ENCODE measurements around the gene CNGA3.

CNGA3 gene

DNA sequence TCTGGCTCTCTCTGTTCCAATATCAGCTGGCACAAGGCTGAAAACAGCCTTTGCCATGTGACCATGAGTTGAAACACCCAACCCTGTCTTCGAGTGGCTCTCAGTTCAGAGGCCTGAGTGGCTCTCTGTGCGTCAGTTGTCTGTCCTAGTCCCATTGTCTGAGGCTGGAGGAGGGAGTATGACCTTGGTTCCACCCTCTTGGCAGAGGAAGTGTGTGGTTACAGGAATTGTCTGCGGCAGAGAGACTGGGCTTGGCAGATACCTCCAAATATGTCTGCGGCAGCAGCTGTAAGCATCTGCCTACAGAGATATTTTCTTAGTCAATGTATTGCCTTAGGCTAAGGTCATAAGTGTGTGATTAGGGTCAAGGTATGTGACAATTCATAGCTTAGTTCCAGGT is 32.6 kb downstream of the CNGA3 start:
- DNase-seq = peak; percentile 66

DNA sequence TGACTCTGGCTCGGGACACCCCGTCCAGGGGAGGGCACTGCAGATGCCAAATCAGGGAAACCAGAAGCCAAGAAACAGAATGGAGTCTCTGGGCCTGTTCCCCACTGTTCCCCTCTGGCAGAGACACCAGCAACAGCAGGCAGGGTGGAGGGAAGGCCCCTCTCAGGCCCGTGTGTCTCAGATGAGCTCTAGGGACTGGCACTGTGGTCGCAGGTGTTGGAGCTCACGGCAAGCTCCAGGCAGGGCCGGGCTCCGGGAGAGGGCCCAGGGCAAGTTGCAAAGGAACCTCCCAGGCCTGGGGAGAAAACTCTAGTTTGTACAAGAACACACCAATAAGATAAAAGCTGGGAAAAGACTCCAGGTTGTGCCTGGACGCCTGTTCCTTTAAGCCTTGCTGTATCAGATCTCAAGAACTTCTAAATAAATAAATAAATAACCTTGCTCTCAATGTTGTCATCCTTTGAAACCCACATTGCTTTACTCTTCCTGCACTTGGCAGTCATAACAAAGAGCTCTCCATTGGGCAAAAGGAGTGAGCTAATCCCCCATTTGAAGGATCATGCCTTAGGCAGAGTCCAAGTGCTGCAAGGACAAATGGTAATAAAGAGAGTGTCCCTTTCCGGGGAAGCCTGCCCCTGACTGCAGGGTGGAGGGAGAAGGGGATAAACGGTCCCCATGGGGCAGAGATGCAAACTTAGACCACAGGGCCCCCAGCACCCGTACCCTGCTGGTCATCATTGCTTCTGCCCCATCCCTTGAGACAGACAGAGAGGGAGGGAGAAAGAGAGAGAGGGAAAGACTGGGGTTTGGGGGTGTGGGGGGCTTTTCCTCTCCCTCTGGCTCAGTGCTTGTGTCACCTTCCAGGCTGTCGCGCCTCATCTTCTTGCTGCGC is 33.3 kb downstream of the CNGA3 start:
- DNase-seq = no peak

DNA sequence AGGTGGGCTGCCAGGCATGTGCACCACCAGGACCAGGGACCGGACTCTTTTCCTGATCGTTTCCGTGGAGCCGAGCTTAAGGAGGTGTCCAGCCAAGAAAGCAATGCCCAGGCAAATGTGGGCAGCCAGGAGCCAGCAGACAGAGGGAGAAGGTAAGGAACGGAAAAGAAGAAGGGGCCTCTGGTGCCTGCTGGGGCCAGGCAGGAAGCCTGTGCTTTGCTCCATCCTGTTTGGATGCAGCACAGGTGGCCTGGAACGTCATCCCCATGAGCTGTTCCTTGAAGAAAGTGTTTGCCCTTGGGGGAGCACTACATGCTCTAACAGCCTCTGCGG is 33.9 kb downstream of the CNGA3 start:
- DNase-seq = no peak

DNA sequence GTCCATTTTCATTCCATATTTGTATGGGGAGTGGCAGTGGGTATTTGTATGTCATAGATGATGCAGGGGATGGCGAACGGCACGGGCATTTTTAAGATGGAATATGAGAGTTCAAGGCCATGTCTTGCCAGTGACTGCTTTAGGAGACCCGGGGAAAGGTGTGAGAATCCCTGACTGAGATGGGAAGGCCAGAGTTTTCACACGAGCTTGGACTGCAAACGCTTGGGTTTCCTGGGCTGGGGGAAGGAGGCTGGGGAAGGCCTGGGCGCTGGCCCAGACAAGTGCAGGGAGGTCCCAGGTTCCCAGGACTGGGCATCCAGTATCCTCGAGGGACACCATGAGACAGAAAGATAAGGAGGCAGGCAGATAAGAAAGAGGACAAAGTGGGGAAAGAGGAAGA is 35.2 kb downstream of the CNGA3 start:
- no peak for DNase-seq

DNA sequence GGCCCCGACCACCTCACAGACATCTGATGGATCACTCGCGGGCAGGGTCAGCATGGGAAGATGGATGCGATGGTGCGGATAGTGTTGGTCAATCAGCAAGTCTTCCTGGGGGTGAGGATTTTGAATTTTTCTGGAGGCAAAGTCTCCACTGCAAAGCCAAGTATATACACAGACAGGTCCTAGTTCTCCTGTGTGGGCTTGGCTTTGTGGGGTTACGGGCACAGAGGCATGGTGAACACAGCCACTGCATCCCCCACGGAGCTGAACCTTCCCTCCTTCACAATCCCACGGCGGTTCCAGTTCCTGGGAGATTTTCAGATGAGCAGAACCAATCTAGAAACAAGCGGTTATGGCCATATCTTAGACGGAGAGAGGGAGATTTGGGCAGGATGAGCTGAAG is 35.8 kb downstream of the CNGA3 start:
- DNase-seq = no peak

DNA sequence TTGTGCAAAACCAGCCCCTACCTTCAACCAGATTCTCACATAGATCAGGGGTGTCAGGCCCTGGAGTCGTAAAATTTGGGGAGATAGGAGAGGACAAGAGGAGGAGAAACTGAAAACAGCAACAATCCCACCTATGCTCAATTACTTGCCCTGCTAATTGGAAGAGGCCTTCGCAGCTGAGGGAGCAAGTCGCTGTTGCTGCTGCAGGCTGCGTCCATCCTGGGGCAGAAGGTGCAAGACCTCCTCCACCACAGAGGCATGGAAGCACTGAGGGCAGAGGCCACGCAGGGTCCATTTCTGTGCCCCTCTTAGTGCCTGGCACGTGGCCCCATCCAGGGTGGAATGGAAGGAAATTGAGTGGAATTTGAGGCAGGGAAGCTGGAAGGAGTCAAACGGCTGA is 36.5 kb downstream of the CNGA3 start:
- no peak for DNase-seq

DNA sequence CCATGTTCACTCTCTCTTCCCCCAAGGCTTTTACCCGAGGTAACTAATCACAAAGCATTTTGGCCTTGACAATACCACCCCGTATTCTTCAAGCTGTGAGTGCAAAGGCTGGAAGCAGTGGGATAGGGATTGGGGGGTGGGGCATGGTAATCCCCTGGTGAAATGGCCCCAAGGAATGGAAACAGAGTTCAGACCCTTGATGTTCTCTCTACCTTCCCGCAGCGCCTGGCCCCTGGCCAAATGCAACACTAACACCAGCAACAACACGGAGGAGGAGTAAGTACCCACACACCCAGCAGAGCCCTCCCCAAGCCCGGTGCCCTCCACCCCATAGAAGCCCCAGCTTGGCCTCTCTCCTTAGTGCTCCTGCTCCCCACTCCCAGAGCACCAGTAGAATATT is 36.9 kb downstream of the CNGA3 start:
- no peak for DNase-seq

DNA sequence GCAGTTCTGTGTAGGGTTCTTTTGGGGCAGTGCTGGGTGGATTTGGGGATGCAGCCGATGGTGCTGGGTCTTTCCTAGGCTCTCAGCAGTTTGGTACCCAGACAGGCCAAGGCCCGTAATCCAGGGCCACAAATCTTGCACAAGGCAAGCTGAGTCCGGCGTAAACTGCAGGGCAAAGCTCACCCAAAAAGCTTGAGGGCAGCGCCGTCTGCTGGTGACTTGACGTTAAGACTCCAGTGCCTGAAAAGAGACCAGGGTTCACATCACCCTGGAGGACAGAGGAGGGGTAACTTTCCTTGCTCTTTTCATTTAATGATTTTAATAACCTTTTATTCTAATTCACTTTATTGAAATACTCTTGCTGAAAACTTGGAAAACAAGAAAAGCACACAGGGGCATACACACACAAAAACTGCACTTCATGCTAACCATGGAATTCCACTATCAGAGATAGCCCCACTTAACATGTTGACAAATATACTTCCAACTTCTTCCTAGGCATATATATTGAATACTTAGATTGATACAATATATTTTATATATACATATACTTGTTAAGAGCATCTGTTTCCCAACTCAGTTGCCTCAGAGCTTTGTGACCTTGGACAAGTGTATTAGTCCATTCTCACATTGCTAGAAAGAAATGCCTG is 38.9 kb downstream of the CNGA3 start:
- DNase-seq = peak; percentile 66

DNA sequence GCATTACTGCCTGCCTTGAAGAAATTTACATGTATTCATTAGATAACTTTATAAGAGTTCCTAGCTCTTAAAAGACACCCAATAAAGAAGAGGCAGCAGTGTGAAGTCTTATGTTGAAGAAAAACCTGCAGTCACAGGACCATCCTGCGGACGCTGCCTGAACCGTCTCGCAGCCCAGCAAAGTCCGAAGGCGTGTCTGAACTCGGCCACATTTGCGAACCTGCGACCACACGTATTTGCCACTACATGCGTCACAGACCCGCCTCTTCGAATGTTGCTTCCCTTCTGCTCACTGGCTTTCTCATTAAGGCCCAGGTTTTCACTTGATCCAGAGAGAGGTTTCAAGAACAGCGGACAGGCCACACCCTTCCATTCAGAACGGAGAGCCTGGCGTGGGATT is 41.2 kb downstream of the CNGA3 start:
- no peak for DNase-seq

DNA sequence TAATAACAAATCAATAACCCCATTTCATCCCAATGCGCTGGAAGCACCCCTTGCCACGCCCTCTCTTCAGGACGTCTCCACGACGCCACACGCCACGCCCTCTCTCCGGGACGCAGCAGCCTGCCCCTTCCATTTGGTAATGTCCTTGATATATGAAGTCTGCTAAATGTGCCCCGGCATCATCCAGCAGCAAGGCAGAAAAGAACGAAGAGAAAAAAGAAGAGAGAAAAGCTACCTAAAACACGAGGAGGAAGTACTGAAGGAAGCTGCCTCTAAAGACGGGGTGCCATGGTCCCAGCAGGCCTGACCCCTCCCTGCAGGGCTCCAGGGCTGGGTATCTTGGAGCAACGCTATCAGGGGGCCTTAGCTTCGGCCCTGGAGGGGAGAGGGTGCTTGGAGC is 41.8 kb downstream of the CNGA3 start:
- DNase-seq = no peak

DNA sequence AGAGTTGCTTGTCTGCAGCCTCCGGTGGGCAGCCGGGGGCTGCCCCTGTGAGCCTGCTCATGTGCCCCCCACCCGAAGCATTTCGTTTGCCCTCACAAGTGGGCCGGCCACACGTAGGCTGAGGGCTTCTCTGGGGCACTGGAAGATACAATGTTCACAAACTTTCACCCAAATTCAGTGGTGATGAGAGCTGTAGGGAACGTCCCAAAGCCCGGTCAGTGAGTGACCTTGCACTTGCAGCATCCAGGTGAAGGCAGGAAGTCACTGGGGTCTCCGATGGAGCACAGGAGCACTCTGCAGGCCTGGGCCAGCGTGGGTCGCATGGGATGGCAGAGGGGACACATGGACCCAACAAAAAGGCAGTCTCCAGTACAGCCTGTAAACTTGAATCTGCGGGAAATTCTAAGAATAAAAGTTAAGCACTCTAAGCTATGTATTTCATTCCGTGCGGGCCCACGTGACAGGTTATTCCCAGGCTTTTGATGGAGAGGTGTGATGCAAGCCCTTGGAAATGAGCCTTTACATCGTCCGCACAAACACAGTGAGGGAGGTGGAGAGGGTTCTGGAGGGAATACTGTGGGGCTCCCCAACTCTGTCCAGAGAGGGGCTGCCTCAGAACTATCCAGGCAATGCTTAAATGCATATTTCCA is 42.5 kb downstream of the CNGA3 start:
- no peak for DNase-seq

DNA sequence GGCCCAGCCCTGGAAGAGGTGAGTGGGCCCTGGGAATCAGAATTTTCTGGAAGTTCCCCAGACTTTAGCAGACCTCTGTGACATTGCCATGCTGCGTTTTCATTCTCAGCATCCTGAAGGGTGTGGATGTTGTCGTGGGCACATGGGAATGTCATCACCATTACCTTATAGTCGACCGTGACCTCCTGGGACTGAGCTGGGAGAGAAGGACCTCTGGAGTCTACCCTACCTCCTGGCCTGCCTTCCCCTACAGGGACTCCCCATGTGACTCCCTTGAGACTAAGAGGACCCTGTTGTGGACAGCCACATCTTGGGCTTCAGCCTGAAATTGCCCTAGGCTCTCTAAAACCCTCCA is 43.0 kb downstream of the CNGA3 start:
- DNase-seq = no peak

DNA sequence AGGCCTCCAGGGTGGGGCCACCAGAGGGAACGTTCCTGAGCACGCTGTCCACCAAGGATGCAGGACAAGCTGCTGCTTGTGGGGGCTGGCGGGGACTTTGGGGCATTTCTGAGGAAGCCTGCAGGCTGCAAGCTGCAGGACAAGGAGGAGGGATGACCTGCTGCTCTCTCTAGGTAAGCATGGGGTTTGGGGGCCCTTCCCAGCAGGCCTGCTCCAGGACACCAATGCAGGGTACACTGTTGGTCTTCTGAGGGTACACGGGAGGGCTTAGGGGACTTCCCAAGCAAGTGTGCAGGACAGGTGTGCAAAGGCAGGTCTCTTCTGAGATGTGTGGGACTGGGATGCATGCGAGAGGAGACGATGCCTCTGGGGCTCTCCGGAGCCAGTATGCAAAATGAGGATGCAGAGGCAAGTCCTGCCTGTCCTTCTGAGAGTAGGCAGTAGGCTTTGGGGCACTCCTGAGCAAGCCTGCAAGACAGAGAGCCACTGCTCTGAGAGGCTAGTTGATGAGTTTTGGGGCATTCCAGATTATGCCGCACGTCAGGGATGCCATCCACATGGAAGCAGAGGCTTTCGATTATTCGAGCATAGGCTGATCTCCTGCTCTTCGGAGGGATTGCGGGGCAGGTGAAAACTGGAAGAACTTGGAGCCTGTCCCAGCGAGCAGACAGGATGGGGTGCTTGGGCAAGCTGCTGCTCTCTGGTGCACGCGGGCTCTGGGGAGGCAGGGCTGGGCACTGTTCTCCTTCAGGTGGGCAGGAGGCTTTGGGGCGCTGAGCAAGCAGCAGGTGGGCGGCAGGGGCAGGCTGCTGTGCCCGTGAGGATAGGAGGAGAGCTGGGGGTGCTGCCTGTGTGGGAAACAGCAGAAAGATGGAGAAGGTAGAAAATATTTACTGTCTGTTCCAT is 44.6 kb downstream of the CNGA3 start:
- no peak for DNase-seq

DNA sequence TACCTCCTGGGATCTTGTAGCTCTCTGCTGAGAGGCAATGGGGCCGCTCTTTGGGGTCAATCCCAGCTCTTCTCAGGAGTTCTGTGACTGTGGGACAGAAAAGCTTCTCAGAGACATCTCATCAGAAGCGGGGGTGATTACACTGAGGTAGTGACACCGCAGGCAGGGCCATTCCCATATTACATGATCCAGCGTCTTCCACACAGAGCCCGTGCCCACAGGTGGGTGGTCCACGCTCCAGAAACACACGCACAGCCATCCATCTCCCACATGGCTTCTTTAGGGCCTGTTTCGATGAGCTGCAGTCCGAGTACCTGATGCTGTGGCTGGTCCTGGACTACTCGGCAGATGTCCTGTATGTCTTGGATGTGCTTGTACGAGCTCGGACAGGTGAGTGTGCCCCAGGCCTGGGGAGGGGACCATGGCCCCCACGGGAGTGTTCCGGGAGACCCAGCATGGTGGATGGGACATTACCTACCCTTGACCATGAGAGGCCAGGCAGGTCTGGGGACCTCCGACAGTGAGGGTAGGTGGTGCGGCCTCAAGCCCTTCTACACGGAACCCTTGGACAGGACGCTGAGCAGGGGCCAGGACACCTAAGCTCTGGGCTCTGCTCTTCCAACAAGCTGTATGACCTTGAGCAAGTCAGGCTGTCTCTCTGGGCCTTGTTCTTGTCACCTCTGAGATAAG is 45.5 kb downstream of the CNGA3 start:
- DNase-seq = no peak

DNA sequence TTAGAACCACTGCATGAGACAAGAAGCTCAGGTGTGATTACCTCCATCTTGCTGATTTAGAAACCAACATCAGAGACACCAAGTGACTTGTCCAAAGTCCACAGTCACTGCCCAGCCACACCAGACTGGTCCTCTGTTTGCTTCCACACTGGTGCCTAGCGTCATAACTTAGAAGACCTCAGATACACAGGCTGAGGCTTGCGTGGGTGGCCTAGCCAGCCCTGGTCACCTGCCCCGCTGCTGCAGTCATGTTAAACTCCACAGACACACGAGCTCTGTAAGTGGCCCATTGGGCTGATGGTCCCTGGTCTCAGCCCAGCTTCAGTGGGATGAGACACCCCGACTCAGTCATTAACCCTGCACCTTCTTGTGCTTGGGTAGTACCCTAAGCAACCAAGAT is 47.1 kb downstream of the CNGA3 start:
- DNase-seq = no peak

DNA sequence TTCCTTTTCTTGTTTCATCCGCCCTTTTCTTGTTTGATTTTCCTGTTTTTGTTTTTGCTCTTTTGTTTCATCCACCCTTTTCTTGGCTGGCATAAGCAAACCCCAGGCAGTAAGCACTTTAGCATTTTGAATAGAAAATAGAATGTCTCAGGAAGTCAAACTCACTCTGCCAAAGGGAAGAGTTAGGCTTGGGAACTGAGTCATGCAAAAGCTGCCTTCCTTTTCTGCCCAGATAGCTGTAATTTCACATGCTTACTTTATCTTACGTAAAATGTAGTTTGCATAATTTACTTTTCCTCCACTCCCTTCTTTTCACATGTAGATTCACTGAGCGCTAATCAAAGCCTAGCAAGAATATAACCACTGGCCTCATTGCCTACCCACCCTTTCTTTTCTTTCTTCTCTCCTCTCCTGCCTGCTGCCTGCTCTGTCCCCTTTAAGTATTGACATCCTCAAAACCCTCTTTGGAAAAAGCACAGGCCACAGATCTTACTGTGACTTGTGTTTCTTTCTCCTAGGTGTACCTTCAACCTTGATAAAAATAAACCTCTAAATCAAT is 48.4 kb downstream of the CNGA3 start:
- no peak for DNase-seq

DNA sequence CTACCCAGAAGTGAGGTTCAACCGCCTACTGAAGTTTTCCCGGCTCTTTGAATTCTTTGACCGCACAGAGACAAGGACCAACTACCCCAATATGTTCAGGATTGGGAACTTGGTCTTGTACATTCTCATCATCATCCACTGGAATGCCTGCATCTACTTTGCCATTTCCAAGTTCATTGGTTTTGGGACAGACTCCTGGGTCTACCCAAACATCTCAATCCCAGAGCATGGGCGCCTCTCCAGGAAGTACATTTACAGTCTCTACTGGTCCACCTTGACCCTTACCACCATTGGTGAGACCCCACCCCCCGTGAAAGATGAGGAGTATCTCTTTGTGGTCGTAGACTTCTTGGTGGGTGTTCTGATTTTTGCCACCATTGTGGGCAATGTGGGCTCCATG is 49.7 kb downstream of the CNGA3 start:
- no peak for DNase-seq

DNA sequence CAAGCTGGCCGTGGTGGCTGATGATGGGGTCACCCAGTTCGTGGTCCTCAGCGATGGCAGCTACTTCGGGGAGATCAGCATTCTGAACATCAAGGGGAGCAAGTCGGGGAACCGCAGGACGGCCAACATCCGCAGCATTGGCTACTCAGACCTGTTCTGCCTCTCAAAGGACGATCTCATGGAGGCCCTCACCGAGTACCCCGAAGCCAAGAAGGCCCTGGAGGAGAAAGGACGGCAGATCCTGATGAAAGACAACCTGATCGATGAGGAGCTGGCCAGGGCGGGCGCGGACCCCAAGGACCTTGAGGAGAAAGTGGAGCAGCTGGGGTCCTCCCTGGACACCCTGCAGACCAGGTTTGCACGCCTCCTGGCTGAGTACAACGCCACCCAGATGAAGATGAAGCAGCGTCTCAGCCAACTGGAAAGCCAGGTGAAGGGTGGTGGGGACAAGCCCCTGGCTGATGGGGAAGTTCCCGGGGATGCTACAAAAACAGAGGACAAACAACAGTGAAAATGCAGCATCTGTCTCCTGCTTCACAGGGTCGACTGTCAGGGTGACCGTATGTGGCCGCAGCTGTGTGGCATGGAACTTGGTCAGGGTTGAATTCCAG is 50.6 kb downstream of the CNGA3 start:
- DNase-seq = no peak

DNA sequence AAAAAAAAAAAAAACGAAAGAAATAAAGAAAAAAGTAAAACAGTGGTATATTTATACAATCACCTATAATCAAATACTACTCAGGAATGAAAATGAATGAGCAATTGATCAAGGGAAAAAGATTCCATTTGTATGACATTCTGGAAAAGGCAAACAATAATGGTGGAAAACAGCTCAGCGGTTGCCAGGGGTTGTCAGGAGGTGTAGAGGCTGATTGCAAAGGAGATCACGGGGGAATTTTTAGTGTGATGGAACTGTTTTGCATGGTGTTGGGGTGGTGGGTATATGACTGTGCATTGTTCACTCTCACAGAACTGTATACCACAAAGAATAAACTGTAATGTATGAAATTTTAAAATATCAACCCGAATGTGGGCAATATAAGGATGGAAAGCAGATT is 52.9 kb downstream of the CNGA3 start:
- no peak for DNase-seq

DNA sequence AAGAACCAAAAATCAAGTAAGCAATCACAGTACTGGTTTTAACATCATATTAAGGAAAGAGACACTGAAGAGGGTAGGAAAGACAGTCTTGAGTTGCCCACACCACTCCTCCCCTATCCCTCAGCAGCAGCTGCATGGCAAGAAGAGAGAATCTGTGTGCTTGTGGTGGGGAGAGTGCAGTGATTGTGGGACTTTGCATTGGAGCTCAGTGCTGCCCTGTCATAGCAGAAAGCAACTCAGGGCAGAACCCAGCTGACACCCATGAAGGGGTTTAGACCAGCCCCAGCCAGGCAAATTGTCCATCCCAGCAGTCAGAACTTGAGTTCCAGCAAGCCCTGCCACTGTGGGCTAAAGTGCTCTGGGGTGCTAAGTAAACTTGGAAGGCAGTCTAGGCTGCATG is 57.6 kb downstream of the CNGA3 start:
- DNase-seq = no peak

DNA sequence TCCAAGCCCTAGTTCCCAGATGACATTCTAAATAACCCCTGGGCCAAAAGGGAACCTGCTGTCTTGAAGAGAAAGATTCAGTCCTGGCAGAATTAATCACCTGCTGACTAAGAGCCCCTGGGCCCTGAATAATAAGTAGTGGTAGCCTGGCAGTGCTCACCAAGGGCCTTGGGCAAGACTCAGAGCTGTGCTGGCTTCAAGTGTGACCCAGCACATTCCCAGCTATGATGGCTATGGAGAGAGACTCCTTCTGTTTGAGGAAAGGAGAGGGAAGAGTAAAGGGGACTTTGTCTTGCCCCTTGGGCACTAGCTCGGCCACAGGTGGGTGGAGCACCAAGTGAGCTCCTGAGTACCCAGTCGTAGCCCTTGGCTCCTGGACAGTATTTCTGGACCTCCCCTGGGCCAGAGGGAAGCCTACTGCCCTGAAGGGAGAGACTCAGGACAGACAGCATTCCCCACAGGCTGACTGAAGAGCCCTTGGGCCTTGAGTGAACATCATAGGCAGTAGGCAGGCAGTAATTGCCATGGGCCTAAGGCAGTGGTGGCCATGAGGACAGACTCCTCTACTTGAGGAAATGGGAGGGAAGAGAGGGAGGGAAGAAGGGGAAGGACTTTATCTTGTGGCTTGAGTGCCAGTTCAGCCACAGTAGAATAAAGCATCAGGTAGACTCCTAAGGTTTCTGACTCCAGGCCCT is 58.4 kb downstream of the CNGA3 start:
- no peak for DNase-seq
